GM11168 (cell line): ENCODE data around the gene SYNE1.
"Not testable (repeated sequence)": the region's sequence is repeated elsewhere in the genome, so short reads cannot be mapped to it uniquely, and the experiment has no call there.

Source experiments
- in situ Hi-C: fragments of 300-500 bp; cut with MboI; formaldehyde crosslinking; loops from one replicate; pipeline ENCODE4 v1.12.0; 2022; ENCODE audit warnings: low sequenced_read_pairs; ENCODE audit not compliant: unreplicated experiment

SYNE1 gene

DNA sequence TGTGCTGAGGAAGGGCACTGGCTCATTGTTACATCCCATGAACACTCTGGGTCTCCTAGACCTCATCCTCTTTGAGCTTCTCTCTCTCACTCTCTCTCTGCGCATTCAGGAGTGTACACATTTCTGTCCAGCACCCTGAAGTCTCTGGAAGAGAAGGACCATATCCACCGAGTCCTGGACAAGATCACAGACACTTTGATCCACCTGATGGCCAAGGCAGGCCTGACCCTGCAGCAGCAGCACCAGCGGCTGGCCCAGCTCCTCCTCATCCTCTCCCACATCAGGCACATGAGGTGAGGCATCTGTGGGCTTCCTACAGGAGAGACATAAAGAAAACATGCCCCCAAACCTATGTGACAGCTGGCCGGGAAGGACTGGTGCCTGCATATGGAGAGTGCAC is 542.9 kb downstream of the SYNE1 start:
- in situ Hi-C loops: no loop called here

DNA sequence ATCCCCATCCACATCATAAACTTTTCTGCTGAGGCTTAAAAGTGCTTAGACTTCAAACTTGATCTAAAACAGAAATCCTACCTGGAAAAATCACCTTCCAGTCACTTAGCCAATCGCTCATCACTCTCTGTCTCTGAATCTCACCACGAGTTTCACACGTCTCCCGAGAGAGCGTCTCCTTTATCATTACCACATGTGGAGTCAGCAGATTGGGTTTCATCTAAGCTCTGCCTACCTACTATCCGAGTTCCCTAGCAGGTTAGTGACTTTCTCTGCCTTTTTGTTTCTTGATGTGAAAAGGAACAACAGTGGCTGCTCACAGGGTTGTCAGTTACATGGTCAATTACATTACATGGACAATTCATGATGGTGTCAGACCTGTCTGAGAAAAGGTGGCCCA is 543.5 kb downstream of the SYNE1 start:
- in situ Hi-C loops: no loop called here

DNA sequence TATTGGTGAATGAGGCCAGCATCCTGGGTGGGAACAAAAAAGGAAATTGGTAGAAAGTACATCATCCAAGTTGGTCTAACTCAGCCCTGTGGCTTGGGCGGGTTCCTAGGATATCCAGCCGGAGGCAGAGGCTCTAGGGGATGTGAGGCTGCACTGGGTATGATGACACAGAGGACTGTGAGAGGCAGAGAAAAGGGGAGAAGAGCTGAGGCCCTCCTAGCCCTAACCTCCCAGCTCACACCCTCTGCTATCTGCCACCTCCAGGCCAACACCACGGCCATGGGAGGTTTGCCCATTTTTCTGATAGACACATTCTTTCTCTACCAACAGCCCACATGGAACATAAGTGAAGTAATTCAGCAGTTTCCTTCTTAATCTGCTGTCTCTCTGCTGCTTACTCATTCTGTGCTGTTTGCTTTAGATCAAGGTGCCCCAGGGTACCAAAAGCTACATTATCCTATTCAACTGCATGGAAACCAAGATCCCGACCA is 545.3 kb downstream of the SYNE1 start:
- in situ Hi-C loops: no loop called here

DNA sequence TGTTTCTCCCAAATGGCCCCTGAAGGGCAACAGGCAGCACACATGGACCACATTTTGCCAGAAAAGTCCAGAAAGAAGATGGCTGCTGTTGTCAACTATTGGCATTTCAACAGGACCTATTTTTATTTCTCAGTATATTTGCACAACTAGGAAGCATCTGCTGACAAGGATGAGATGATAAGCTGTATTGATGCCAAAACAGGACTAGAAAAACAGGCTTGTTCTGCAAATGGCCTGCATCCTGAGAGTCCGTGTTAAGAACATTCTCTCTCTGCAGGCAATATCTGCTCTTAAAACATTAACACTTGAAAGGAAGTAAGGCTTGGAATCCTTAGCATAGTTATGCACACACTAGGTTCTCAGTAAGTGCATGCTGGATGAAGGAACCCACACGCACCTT is 546.0 kb downstream of the SYNE1 start:
- in situ Hi-C loops: no loop called here

DNA sequence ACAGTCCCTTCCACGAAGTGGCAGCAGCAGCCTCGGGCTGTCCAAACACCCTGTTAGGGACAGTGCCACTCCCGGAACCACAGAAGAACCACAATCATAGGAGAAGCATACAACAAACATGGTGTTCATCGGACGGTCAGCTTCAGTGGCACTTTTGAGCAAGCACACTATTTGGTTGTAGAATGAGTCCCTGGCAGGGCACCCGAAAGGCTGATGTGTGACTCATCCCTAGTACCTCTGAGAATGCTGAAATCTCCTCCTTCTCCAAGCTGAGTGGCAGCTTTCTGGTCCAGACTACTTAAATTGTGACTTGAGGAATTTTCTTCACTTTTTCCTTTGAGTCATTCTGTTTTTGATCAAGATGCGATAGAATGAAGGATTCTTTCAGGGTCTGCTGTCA is 547.2 kb downstream of the SYNE1 start:
- in situ Hi-C loops: no loop called here

DNA sequence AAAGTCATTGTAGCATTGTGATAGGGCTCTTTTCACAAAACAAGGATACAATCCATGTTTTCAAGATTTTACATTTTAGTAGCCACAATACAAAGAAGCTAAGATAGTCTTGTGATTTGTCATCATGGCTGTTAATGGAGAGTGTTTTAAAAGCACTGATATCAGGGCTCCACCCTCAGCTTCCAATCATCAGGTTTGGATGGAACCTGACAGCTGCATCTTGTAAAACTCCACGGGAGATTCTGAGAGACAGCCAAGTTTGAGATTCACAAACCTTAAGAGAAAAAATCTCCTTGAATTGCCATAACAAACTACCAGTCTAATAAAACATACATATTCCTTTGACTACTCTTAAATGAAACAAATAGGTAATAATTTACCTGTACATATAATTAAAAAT is 549.5 kb downstream of the SYNE1 start:
- in situ Hi-C loops: no loop called here

DNA sequence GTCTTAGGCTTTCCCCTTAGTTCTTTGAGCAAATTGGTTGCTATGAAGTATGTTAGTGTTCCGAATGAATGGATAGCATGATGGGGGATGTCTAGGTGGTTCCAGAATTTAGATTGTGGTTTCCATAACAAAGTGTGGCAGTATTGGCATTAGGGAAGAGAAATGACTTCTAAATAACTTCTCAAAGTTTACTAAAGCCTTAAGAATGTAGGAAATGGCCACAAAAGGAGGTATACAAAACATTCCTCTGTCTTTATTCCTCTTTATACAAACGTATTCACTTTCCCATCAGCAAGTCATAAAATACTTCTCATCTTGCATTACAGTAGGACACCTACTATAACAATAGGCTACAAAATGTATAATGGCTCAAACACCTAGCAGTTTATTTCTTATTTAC is 550.1 kb downstream of the SYNE1 start:
- in situ Hi-C loops: no loop called here

DNA sequence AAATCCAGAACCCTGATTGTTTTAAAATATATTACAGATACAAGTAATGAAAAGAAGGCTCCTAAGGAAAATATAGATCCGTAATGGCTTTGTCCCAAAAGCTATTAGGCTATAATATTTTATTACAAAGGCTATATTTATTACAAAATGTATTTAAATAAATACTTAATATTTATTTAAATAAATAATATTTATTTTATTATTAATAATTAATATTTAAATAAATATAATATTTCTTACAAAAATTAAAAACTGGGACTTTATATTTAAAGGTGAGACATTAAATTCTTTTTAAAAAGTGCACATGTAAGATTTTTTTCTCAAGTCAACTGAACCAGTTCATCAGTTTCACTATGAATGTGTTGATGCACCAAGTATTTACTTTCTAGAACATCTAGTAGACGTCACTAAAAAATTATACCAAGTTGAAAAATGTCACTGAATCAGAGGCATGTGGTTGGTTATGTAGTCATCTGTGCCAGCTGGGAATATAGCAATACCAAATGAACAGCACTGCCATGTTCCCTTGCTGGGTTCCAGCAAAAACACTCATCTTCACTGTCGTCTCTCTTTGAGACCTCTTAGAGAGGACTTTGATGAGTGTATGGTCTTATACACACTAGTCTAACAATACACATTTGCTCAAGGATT is 550.8 kb downstream of the SYNE1 start:
- in situ Hi-C loops: no loop called here

DNA sequence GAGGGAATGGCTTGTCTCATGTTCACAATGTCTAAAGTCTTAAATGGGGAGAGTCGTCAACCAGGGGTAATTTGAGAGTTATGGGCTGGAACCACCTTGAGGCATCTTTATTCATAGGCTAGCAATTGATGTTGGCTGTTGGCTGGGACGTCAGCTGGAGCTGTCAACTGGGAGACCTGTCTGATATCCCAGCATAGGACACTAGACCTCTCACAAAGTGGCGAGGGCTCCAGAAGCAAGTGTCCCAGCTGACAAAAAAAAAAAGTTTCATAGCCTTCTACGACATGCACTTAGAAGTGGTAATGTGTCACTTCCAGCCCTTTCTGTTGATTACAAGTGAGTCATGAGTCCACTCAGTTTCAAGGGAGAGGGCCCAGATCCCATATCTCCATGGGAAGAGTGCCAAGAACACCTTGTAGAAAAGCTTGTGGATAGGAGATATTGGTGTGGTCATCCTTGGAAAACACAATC is 551.7 kb downstream of the SYNE1 start:
- in situ Hi-C loops: no loop called here

DNA sequence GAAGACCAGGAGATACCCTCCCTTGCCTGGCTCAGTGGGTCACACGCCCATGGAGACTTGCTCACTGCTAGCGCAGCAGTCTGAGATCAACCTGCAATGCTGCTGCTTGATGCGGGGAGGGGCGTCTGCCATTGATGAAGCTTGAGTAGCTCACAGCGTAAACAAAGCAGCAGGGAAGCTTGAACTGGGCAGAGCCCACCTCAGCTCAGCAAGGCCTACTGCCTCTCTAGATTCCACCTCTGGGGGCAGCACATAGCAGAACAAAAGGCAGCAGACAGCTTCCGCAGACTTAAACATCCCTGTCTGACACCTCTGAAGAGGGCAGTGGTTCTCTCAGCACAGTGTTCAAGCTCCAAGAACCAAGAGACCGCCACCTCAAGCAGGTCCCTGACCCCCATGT is 558.4 kb downstream of the SYNE1 start:
- in situ Hi-C loops: no loop called here

DNA sequence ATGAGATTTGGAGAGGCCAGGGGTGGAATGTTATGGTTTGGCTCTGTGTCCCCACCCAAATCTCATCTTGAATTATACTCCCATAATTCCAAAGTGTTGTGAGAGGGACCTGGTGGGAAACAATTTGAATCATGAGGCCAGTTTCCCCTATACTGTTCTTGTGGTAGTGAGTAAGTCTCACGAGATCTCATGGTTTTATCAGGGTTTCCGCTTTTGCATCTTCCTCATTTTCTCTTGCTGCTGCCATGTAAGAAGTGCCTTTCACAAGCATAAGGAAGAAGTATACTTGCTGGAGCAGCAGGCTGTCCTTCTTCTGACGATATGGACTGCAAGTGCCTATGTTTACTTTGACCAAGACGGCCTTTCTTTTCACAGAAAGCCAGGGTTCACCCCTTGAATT is 559.2 kb downstream of the SYNE1 start:
- in situ Hi-C loops: no loop called here

DNA sequence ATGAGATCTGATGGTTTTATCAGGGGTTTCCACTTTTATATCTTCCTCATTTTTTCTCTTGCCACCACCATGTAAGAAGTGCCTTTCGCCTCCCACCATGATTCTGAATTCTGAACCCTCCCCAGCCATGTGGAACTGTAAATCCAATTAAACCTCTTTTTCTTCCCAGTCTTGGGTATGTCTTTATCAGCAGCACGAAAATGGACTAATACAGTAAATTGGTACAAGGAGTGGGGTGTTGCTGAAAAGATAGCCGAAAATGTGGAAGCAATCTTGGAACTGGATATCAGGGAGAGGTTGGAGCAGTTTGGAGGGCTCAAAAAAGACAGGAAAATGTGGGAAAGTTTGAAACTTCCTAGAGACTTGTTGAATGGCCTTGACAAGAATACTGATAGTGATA is 560.9 kb downstream of the SYNE1 start:
- in situ Hi-C loops: not testable (repeated sequence)

DNA sequence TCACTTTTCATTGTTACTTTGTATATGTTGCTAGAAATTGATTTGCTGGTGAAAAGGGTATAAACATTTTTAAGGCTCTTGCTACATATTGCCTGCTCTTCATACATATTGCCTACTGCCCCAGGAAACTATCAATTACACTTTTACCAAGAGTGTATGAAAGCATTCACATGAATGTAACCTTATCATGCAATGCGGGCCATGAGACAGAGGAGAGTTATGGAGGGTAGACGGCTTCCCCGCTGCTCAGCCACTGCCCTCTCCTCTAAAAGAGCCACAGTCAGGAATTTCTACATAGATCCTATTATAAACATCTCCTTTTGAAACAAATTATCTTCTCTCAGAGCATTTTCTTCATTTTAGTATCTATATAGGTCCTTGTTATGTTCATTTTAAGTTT is 565.3 kb downstream of the SYNE1 start:
- in situ Hi-C loops: no loop called here
